ENCODE results near the gene CNTFR.

CNTFR gene

GRCh38 chr9:34573599-34574325 lies 15.8 kb downstream of the CNTFR start:
- no peak for DNase-seq (ENCODE audit: low spot score)
- Histone ChIP-seq H3K27ac (no peak overlapping the region), H3K4me3 (no peak overlapping the region)
- TF ChIP-seq CTCF (IDR thresholded peaks at IDR 0.05), result no peak

GRCh38 chr9:34572628-34573027 lies 16.9 kb downstream of the CNTFR start:
- H3K27ac ChIP-seq, result no peak overlapping the region
- no peak overlapping the region for H3K4me3 ChIP-seq
- TF ChIP-seq CTCF (IDR thresholded peaks at IDR 0.05), result no peak
- no peak for DNase-seq (ENCODE audit: low spot score)

- no peak for DNase-seq (ENCODE audit: low spot score)
- H3K4me3 ChIP-seq, result no peak overlapping the region
- H3K27ac ChIP-seq, result no peak overlapping the region
- TF ChIP-seq CTCF (IDR thresholded peaks at IDR 0.05), result no peak
Measured at GRCh38 chr9:34572092-34572491, 17.4 kb downstream of the CNTFR start.

- H3K27ac ChIP-seq, result peak overlapping the region in 1 of 2 donors; percentile 32
Measured at GRCh38 chr9:34571481-34571810, 18.1 kb downstream of the CNTFR start.

GRCh38 chr9:34570809-34571480 lies 18.6 kb downstream of the CNTFR start:
- peak overlapping the region in 1 of 2 donors; percentile 32 for H3K27ac ChIP-seq
- TF ChIP-seq CTCF (IDR thresholded peaks at IDR 0.05), result no peak

More at GRCh38 chr9:34571481-34571810, 18.1 kb downstream of the CNTFR start:
- H3K4me3 ChIP-seq, result no peak overlapping the region
- DNase-seq (ENCODE audit: low spot score), result no peak
- TF ChIP-seq CTCF (IDR thresholded peaks at IDR 0.05), result no peak

GRCh38 chr9:34570376-34570775 lies 19.1 kb downstream of the CNTFR start:
- Histone ChIP-seq H3K4me3 (no peak overlapping the region), H3K27ac (no peak overlapping the region)
- no peak for DNase-seq (ENCODE audit: low spot score)
- TF ChIP-seq CTCF (IDR thresholded peaks at IDR 0.05), result no peak

More at GRCh38 chr9:34570809-34571480, 18.6 kb downstream of the CNTFR start:
- DNase-seq (ENCODE audit: low spot score), result no peak
- no peak overlapping the region for H3K4me3 ChIP-seq

- Histone ChIP-seq H3K4me3 (no peak overlapping the region), H3K27ac (no peak overlapping the region)
- DNase-seq (ENCODE audit: low spot score), result no peak
- TF ChIP-seq CTCF (IDR thresholded peaks at IDR 0.05), result no peak
Measured at GRCh38 chr9:34568774-34569173, 20.8 kb downstream of the CNTFR start.
